OCI-LY3 (cell line): ENCODE measurements around the gene PPP6R1.

Experiments
- EZH2phosphoT487 ChIP-seq: fragments of 200-600 bp; shearing (Covaris generic); IDR thresholded peaks from 2 replicates; pipeline ENCODE4 v1.6.1; 2018; ENCODE audit warnings: antibody characterized with exemption, mixed run types, low read depth
- TF ChIP-seq, protein P1 (sequence below): fragments of 200-600, 300-600 bp; sonication (generic); IDR thresholded peaks from 2 replicates; pipeline ENCODE4 v1.5.1; 2014; ENCODE audit warnings: antibody characterized with exemption, low read length, low read depth

DNA sequence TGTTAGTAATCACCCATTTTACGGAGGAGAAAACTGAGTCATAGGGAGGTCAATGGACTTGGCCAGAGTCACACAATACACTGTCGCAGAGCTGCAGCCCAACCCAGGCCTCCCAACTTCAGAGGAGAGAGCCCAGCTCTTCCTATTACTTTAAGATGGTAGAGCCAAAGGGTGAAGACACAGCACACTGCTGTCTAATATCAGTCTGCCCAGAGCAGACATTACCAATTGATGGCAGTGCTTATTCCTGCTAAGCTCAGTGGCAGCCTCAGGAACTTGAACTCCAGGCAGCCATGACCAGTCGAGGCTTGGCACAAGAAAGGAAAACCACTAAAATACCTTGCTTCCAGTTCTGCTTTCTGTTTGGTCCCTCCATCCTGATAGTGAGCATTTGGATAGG, 47.9 kb upstream of the PPP6R1 start:
- TF ChIP-seq, protein P1, sequence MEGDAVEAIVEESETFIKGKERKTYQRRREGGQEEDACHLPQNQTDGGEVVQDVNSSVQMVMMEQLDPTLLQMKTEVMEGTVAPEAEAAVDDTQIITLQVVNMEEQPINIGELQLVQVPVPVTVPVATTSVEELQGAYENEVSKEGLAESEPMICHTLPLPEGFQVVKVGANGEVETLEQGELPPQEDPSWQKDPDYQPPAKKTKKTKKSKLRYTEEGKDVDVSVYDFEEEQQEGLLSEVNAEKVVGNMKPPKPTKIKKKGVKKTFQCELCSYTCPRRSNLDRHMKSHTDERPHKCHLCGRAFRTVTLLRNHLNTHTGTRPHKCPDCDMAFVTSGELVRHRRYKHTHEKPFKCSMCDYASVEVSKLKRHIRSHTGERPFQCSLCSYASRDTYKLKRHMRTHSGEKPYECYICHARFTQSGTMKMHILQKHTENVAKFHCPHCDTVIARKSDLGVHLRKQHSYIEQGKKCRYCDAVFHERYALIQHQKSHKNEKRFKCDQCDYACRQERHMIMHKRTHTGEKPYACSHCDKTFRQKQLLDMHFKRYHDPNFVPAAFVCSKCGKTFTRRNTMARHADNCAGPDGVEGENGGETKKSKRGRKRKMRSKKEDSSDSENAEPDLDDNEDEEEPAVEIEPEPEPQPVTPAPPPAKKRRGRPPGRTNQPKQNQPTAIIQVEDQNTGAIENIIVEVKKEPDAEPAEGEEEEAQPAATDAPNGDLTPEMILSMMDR = no peak
- no peak for TF ChIP-seq EZH2phosphoT487
